GM21717 (cell line): ENCODE results near the gene PALLD.

ENCODE experiments used
- ATAC-seq: cut with Tn5 transposase; IDR thresholded peaks from one replicate; pipeline ENCODE4 v1.9.1; 2021; ENCODE audit warnings: mild to moderate bottlenecking, moderate library complexity; ENCODE audit not compliant: unreplicated experiment

PALLD gene

GRCh38 chr4:168614281-168615057 is 117.6 kb downstream of the PALLD start:
- ATAC-seq = no peak

DNA sequence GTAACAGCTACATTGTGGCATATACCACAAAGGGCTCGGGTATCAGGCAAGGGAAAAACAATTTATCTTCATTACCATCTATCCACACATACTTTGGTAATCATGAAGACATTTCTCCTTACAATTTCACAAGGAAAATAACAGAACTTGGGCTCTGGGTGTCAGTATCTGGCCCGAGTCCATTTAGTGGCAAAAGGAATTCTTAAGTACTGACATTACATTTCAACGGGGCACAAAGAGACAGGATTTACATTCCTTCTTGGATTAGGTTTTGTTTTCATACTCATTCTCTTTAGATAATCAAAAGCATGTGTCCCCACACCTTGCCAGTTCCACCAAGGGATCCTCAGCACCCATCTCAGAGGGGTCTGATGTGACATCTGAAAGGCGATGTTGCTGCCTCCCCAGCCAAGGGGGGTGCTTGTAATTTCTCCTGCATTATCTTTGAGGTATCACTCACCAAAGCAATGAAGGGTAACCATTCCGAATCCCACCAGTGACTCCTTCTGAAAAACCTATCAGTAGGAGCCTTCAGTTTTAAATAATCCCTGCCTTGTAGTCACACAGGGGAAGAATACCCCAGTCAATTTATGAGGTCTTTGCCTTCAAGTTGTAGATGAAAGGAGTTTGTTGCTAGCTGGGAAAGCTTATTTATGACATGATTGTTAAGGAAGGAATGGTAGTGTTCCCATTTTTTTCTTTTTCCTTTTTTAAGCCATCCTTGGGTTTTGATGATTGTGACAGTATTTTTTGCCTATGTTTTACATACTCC is 118.6 kb downstream of the PALLD start:
- ATAC-seq = no peak

DNA sequence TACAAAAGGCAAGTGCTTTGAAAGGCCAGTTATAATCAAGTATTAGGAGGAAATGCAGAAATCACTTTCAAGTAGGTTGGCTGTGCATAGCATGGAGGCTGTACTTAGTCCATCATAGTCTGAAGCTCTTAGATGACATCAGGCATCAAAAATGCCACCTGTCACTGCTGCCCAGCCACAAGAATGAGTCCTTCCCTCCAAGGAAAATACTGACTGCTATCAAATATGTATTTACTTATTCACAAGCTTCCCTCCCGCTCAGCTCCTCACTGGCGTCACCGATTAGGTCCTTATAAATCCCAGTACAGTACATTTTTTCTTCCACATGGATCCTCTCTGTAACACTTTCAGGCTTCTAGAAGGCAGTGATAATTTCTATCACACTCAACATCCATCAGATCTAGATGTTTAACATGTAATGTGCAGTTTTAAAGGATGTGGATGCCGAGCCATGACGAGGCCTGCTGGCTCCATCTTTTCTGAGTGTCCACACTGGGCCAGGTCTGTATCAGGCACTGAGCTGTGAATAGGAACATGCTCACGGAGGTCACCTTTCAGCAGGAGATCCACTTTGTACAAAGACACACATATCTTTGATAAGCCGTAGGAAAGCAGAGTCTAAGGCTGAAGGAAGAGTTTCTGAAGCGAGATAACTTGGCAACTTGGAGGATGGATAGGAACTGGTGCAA is 121.9 kb downstream of the PALLD start:
- no peak for ATAC-seq

GRCh38 chr4:168619266-168619631 is 122.4 kb downstream of the PALLD start:
- no peak for ATAC-seq

- ATAC-seq = no peak
These were observed 125.1 kb downstream of the PALLD start for GRCh38 chr4:168621806-168622589.

- ATAC-seq = no peak
These were observed 125.7 kb downstream of the PALLD start for GRCh38 chr4:168622600-168622999.

DNA sequence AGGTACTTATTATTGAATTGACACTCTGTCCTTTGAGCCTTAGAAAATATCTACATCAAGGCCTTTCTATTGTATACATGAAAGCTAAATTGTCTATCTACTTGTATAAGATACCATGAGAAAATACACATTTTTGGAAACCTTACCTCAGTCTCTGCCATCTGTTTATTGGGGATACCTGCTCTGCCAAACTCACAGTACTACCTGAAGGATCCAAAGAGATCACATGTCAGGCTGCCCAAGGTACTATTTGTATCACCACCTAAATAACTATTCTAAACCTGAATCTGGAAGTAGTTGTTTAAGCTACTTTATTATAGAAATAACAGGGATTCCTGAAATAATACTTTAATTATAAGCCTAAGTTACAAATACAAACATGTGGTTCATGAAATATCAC is 126.2 kb downstream of the PALLD start:
- no peak for ATAC-seq

- no peak for ATAC-seq
These were observed 126.6 kb downstream of the PALLD start for GRCh38 chr4:168623484-168623883.

- ATAC-seq = no peak
These were observed 131.4 kb downstream of the PALLD start for GRCh38 chr4:168628251-168628650.

GRCh38 chr4:168629566-168629965 is 132.7 kb downstream of the PALLD start:
- no peak for ATAC-seq

DNA sequence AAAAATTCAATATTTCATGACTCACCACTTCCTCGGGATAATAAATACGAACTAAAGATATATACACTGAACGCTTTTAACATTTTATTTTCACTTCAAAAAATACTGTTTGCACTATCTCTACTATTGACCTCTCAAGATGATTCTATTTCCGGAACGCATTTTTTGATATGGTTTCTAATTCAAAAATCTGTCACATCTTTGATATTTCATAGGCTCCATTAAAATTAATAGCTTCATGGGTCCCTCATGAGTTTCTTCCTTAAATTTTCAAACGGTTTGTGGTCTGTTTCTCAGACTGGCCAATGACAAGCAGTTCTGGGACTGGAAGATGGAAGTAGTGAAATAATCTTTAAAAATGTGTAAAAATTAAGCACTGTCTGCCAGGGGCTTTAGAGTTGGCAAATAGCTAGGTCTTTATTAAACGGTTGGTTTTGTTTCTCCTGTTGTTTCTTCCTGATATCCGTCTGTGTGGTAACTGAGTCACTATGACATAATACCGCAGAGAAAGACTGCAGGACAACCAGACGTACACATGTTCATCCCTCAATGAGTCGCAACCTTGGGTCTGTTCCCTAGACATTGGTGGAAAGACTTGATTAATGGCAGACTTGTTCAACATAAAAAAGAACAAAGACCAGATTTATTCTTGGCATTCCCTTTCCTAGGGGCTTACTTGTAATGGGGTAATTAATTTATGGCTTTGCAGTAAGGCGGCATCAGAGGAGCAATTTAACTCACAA is 133.8 kb downstream of the PALLD start:
- no peak for ATAC-seq

GRCh38 chr4:168631241-168632162 is 134.7 kb downstream of the PALLD start:
- no peak for ATAC-seq

GRCh38 chr4:168632301-168632725 is 135.5 kb downstream of the PALLD start:
- no peak for ATAC-seq

- ATAC-seq = no peak
These were observed 136.2 kb downstream of the PALLD start for GRCh38 chr4:168633064-168633463.

DNA sequence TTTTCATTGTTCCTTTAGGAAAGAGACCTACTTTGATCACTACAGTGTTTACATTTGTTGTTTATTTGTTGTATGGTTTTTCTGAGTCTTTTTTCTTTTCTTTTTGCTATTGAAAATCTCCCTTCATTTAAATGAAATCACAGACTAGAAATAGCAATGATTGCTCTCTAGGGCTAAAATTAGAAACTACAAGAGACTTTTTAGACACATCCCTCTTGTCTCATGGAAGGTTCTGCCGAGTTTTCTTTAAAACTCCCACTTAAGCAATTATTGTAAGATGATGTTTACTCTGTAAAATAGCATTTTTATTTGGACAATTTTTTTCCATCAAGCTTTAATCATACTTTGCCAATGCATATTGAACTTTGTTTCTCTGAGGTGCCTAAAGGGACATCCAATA is 136.6 kb downstream of the PALLD start:
- no peak for ATAC-seq

GRCh38 chr4:168634276-168634802 is 137.5 kb downstream of the PALLD start:
- ATAC-seq = no peak

DNA sequence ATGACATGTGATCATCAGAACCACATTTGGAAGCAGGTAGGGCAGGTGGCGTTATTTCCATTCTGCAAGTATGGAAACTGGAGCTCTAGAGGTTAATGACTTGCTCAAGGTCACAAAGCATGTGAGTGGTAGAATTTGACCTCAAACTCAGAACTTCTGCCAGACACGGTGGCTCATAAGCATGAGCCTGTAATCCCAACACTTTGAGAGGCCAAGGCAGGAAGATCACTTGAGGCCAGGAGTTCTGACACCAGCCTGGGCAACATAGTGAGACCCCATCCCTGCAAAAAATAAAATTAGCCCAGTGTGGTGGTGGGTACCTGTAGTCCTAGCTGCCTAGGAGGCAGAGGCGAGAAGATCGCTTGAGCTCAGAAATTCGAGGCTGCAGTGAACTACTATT is 139.2 kb downstream of the PALLD start:
- ATAC-seq = no peak

GRCh38 chr4:168636506-168637196 is 139.8 kb downstream of the PALLD start:
- no peak for ATAC-seq
